GM12878 (cell line): ENCODE data around the gene NIFK. TPM values are rescaled to one million over a fixed set of nuclear protein-coding genes. Genes with fewer than 3 reads are reported as not detected.

Experiments used
- ATAC-seq: fragments of 200-7000 bp; cut with Tn5 transposase; 3 replicates; pipeline ENCODE4 v1.9.1; 2020; ENCODE audit warnings: mild to moderate bottlenecking, moderate library complexity
- BruUV-seq: library from RNA; stranded (reverse); fragments of 400-500 nt; replicated peaks from 2 replicates; lab custom pipeline; 2021; lab: Mats Ljungman, UMichigan
- CTCF ChIA-PET: fragments of 300-600 bp; sonication (Branson Sonifier 250); formaldehyde crosslinking; extraction: SDS; loops from one replicate; lab custom pipeline; 2021; ENCODE audit warnings: inconsistent platforms; lab: Yijun Ruan, JAX
- POLR2A ChIA-PET: fragments of 350-600 bp; formaldehyde crosslinking; extraction: SDS; loops from one replicate; lab custom pipeline; 2021; ENCODE audit warnings: inconsistent platforms; lab: Charles Lee
- RAD21 ChIA-PET: fragments of 300-600 bp; sonication (Branson Sonifier 250); formaldehyde crosslinking; loops from one replicate; lab custom pipeline; 2023; ENCODE audit warnings: antibody characterized with exemption; ENCODE audit not compliant: unreplicated experiment; lab: Charles Lee
- SMC1A ChIA-PET: fragments of 300-600 bp; sonication (Branson Sonifier 250); formaldehyde crosslinking; loops from one replicate; lab custom pipeline; 2023; ENCODE audit not compliant: unreplicated experiment, uncharacterized antibody; lab: Charles Lee
- DNase-seq: peaks from one replicate; pipeline ENCODE4 v3.0.0-alpha.2; 2011; ENCODE audit warnings: low read depth, low spot score
- FAIRE-seq: peaks from 3 replicates; lab custom pipeline; 2011; peaks lifted over from hg19 to GRCh38; lab: Jason Lieb, UNC
- H2AFZ ChIP-seq: 2 replicates; pipeline ENCODE4 v1.6.0; 2011; ENCODE audit warnings: low read depth, low read length, control low read depth; ENCODE audit not compliant: control insufficient read depth
- H3K27ac ChIP-seq: 2 replicates; pipeline ENCODE4 v1.5.1; 2011; ENCODE audit warnings: control low read depth; ENCODE audit not compliant: control insufficient read depth, insufficient read depth
- H3K27me3 ChIP-seq, 2 experiments: replicated peaks in 1 of 2; 2 replicates each; pipeline versions ENCODE4 v1.6.0 to v1.6.1; 2011; ENCODE audit warnings: low read length in 1 of 2; ENCODE audit not compliant: control insufficient read depth in 2 of 2, insufficient read depth in 2 of 2
- H3K36me3 ChIP-seq, 2 experiments: 2 replicates each; pipeline ENCODE4 v1.5.1; 2011; ENCODE audit warnings: low read length in 1 of 2; ENCODE audit not compliant: control insufficient read depth in 2 of 2, insufficient read depth in 2 of 2
- H3K4me1 ChIP-seq: 2 replicates; pipeline ENCODE4 v1.6.1; 2011; ENCODE audit warnings: mild to moderate bottlenecking, low read length, moderate library complexity, mixed read lengths; ENCODE audit not compliant: control insufficient read depth, insufficient read depth
- H3K4me2 ChIP-seq: 2 replicates; pipeline ENCODE4 v1.6.0; 2011; ENCODE audit warnings: control low read depth; ENCODE audit not compliant: control insufficient read depth, insufficient read depth
- H3K4me3 ChIP-seq: fragments of 200-600 bp; sonication (generic); 2 replicates; pipeline ENCODE4 v1.5.1; 2016
- H3K79me2 ChIP-seq: 2 replicates; pipeline ENCODE4 v1.6.0; 2011; ENCODE audit warnings: low read length; ENCODE audit not compliant: control insufficient read depth, insufficient read depth
- H3K9ac ChIP-seq: 2 replicates; pipeline ENCODE4 v1.8.0; 2011; ENCODE audit warnings: low read length, control low read depth, mixed read lengths; ENCODE audit not compliant: control insufficient read depth, insufficient read depth
- H3K9me3 ChIP-seq: replicated peaks from 3 replicates; pipeline ENCODE4 v1.5.1; 2011; ENCODE audit warnings: mild to moderate bottlenecking, low read length; ENCODE audit not compliant: control insufficient read depth, insufficient read depth
- H4K20me1 ChIP-seq: 2 replicates; pipeline ENCODE4 v1.6.0; 2011; ENCODE audit not compliant: control insufficient read depth, insufficient read depth
- BMI1 ChIP-seq: fragments of 450-650 bp; IDR thresholded peaks from 2 replicates; pipeline ENCODE4 v1.6.1; 2016; ENCODE audit warnings: mild to moderate bottlenecking, moderate library complexity, borderline replicate concordance
- CBX3 ChIP-seq: fragments of 200-600 bp; sonication (generic); IDR thresholded peaks from 2 replicates; pipeline ENCODE4 v1.6.1; 2016; ENCODE audit warnings: low read depth, borderline replicate concordance
- GABPA ChIP-seq: IDR thresholded peaks from 2 replicates; pipeline ENCODE4 v1.6.1; 2014; ENCODE audit warnings: antibody characterized with exemption, low read depth, mild to moderate bottlenecking, inconsistent platforms
- HDGF ChIP-seq: fragments of 450-650 bp; IDR thresholded peaks from 2 replicates; pipeline ENCODE4 v1.6.1; 2016; ENCODE audit warnings: antibody characterized with exemption
- JUND ChIP-seq: IDR thresholded peaks from 2 replicates; pipeline ENCODE4 v1.6.1; 2012; ENCODE audit warnings: low read depth, mild to moderate bottlenecking, low read length, improper control_type of control experiment, moderate library complexity
- PKNOX1 ChIP-seq: fragments of 450-650 bp; IDR thresholded peaks from 2 replicates; pipeline ENCODE4 v1.6.1; 2016; ENCODE audit warnings: mild to moderate bottlenecking
- RAD51 ChIP-seq: fragments of 450-650 bp; IDR thresholded peaks from 2 replicates; pipeline ENCODE4 v1.6.1; 2016; ENCODE audit warnings: moderate library complexity, mild to moderate bottlenecking, inconsistent platforms
- SREBF1 ChIP-seq: IDR thresholded peaks from 2 replicates; pipeline ENCODE4 v1.6.1; 2012; ENCODE audit warnings: mild to moderate bottlenecking, low read length
- STAT1 ChIP-seq: fragments of 450-650 bp; conservative IDR thresholded peaks from 2 replicates; pipeline ENCODE4 v1.6.1; 2014; ENCODE audit warnings: antibody characterized with exemption, mild to moderate bottlenecking
- WRNIP1 ChIP-seq: IDR thresholded peaks from 2 replicates; pipeline ENCODE4 v1.6.1; 2011; ENCODE audit warnings: low read depth, low read length, improper control_type of control experiment, borderline replicate concordance
- ZSCAN29 ChIP-seq: fragments of 450-650 bp; IDR thresholded peaks from 2 replicates; pipeline ENCODE4 v1.6.1; 2017; ENCODE audit warnings: mild to moderate bottlenecking, moderate library complexity
- WGBS: methylation state at CpG from one replicate; pipeline ENCODE4 v1.1.6; 2016; ENCODE audit warnings: low lambda C conversion rate; ENCODE audit not compliant: insufficient replicate concordance, insufficient coverage; ENCODE audit errors: missing lambda C conversion rate; 5-methylcytosine and 5-hydroxymethylcytosine counted together
- in situ Hi-C: fragments of 300-500 bp; cut with MboI; formaldehyde crosslinking; loops from 9 replicates; pipeline ENCODE4 v1.14.3; 2018; ENCODE audit warnings: mixed read lengths
- intact Hi-C: fragments of 100-400 bp; cut with micrococcal nuclease; formaldehyde crosslinking; loops from one replicate; pipeline ENCODE4 v1.14.2; 2022; ENCODE audit not compliant: unreplicated experiment
- polyA plus RNA-seq, 11 experiments: library from polyadenylated mRNA; depleted of rRNA in 4 of 11; unstranded in 6 of 11; stranded (reverse) in 5 of 11; fragments of >200 nt; fragmentation: Nextera tagmentation in 4 of 11; fragmentation: Illumina TruSeq in 1 of 11; extraction: Ambion mirVana in 4 of 11; extraction: Trizol in 1 of 11; gene quantifications; 1 replicate in 1 of 11; 2 replicates in 10 of 11; pipeline versions ENCODE4 v1.2.1 to v1.2.3, GENCODE V29; 2011 to 2016; ENCODE audit warnings: inconsistent platforms in 2 of 11, missing spikeins in 2 of 11, low read depth in 1 of 11
- total RNA-seq, 4 experiments: library from RNA; depleted of rRNA in 3 of 4; stranded (reverse); fragments of >200 nt in 3 of 4; fragmentation: Illumina TruSeq in 1 of 4; extraction: Trizol in 1 of 4; gene quantifications; 2 replicates each; pipeline versions ENCODE4 v1.2.1 to v1.2.3, GENCODE V29; 2013 to 2021
- TF ChIP-seq, protein P1 (sequence below): fragments of 450-650 bp; conservative IDR thresholded peaks from 2 replicates; pipeline ENCODE4 v1.6.1; 2017; ENCODE audit warnings: mild to moderate bottlenecking, moderate library complexity

The NIFK gene
- total and polyA plus RNA-seq, 10 of the 15 experiments (the other 5 are each of a cell fraction or from before 2014, with no cell fraction given): 47.2 to 286 (median 157) TPM

GRCh38 chr2:121698318-121698930 lies 38.3 kb downstream of the NIFK start:
- H3K9me3 ChIP-seq: no peaks in the 10 kb centered on the region
- peaks cover 15% of the 10 kb centered on the region for H3K4me1 ChIP-seq
- no peak for DNase-seq
- SMC1A ChIA-PET: no interaction called here
- H3K9ac ChIP-seq: no peak overlapping the region
- no peak overlapping the region for H3K4me2 ChIP-seq
- in situ Hi-C loops (no loop called here), intact Hi-C loops (loop anchor here (5.0 kb wide), 1 partner anchor 101 kb away; no protein-coding TSS in a partner anchor)
- no peaks in the 10 kb centered on the region for H3K27me3 ChIP-seq
- no peaks in the 10 kb centered on the region for H3K79me2 ChIP-seq
- FAIRE-seq: no peak
- ATAC-seq: no peak
- 82% methylated on average over 11 of the region's 11 CpGs for WGBS
- CTCF ChIA-PET: interaction anchor here (1.5 to 2.9 kb wide), 3 partner anchors 20 to 167 kb away, joined by 4 to 15 read pairs (median 9); partner anchors contain the start of gene RNU4ATAC
- TF ChIP-seq HDGF: no peak
- TF ChIP-seq, protein P1, sequence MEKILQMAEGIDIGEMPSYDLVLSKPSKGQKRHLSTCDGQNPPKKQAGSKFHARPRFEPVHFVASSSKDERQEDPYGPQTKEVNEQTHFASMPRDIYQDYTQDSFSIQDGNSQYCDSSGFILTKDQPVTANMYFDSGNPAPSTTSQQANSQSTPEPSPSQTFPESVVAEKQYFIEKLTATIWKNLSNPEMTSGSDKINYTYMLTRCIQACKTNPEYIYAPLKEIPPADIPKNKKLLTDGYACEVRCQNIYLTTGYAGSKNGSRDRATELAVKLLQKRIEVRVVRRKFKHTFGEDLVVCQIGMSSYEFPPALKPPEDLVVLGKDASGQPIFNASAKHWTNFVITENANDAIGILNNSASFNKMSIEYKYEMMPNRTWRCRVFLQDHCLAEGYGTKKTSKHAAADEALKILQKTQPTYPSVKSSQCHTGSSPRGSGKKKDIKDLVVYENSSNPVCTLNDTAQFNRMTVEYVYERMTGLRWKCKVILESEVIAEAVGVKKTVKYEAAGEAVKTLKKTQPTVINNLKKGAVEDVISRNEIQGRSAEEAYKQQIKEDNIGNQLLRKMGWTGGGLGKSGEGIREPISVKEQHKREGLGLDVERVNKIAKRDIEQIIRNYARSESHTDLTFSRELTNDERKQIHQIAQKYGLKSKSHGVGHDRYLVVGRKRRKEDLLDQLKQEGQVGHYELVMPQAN: no peak
- TF ChIP-seq BMI1: no peak
- no peak overlapping the region for H3K4me3 ChIP-seq
- BruUV-seq: no TSS peak
- RAD21 ChIA-PET: interaction anchor here (1.5 kb wide), 1 partner anchor 20 kb away, joined by 5 read pairs; no protein-coding TSS in a partner anchor
- no peaks in the 10 kb centered on the region for H4K20me1 ChIP-seq
- H3K36me3 ChIP-seq: no peaks in the 10 kb centered on the region
- POLR2A ChIA-PET: interaction anchor here (1.0 kb wide), 1 partner anchor 29 kb away, joined by 4 read pairs; no protein-coding TSS in a partner anchor
- no peak overlapping the region for H2AFZ ChIP-seq
- H3K27ac ChIP-seq: no peak overlapping the region

- no TSS peak for BruUV-seq
- ChIA-PET SMC1A (no interaction called here), CTCF (no interaction called here), RAD21 (no interaction called here), POLR2A (no interaction called here)
- Histone ChIP-seq H3K4me3 (no peak overlapping the region), H3K27me3 (no peaks in the 10 kb centered on the region), H3K4me1 (peaks cover 15% of the 10 kb centered on the region), H3K9me3 (no peaks in the 10 kb centered on the region), H3K79me2 (no peaks in the 10 kb centered on the region), H3K27ac (no peak overlapping the region), H3K4me2 (no peak overlapping the region), H3K9ac (no peak overlapping the region), H3K36me3 (no peaks in the 10 kb centered on the region), H2AFZ (no peak overlapping the region), H4K20me1 (no peaks in the 10 kb centered on the region)
- intact Hi-C loops (loop anchor here (5.0 kb wide), 1 partner anchor 100 kb away; no protein-coding TSS in a partner anchor), in situ Hi-C loops (no loop called here)
- 36% methylated on average over 4 of the region's 4 CpGs for WGBS
- TF ChIP-seq SREBF1 (no peak), WRNIP1 (no peak), ZSCAN29 (no peak), JUND (no peak), GABPA (no peak), STAT1 (no peak), RAD51 (no peak), CBX3 (no peak), PKNOX1 (no peak)
- FAIRE-seq: no peak
- DNase-seq: no peak
- ATAC-seq: no peak
Measured at GRCh38 chr2:121697108-121697631, 39.5 kb downstream of the NIFK start.
